Gastrocnemius medialis (tissue), 4 donors: ENCODE results near the gene FNIP2. TPM values are rescaled to one million over a fixed set of nuclear protein-coding genes. Genes with fewer than 3 reads are reported as not detected.

ENCODE experiments used
- total RNA-seq, 4 donors: library from RNA; depleted of rRNA; stranded (reverse); fragments of >200 nt; gene quantifications; one replicate each; pipeline versions ENCODE4 v1.1.0 to v1.2.3, GENCODE V29; 2016

The FNIP2 gene
- total RNA-seq, 4 donors from 2014 or later: 9.9 to 32.8 (median 22.2) TPM

Other genes with a start within 250 kb of the FNIP2 start
- not detected for gene RXFP1, start 247.1 kb upstream of the FNIP2 start, total RNA-seq
- 1 to 10 TPM in 3 of 4 donors, under 1 TPM in 1; 0.51 to 2.1 (median 1.4) TPM for gene C4orf46, start 97.1 kb upstream of the FNIP2 start, total RNA-seq
- gene ETFDH, start 96.7 kb upstream of the FNIP2 start, total RNA-seq: 10 to 100 TPM; 53.1 to 83.1 (median 62.0) TPM
- 10 to 100 TPM; 30.1 to 81.8 (median 40.6) TPM for gene PPID, start 45.6 kb upstream of the FNIP2 start, total RNA-seq